K562 (cell line): Measurements from ENCODE around the gene FUCA2. TPM values are rescaled to one million over a fixed set of nuclear protein-coding genes. Genes with fewer than 3 reads are reported as not detected.

ENCODE experiments used
- CBX1 ChIP-seq: sonication (generic); IDR thresholded peaks from 2 replicates; pipeline ENCODE4 v1.6.1; 2016; ENCODE audit warnings: antibody characterized with exemption, low read depth, mild to moderate bottlenecking
- CBX5 ChIP-seq: IDR thresholded peaks from 2 replicates; pipeline ENCODE4 v1.6.1; 2014; ENCODE audit warnings: low read depth, borderline replicate concordance
- IFI16 ChIP-seq: fragments of 250-450 bp; sonication (Bioruptor Pico); IDR thresholded peaks from 2 replicates; pipeline ENCODE4 v2.1.2; 2022; ENCODE audit warnings: mild to moderate bottlenecking, inconsistent platforms
- MBD2 ChIP-seq: sonication (generic); IDR thresholded peaks from 2 replicates; pipeline ENCODE4 v1.6.1; 2016; ENCODE audit warnings: low read depth, borderline replicate concordance
- MYC ChIP-seq, 2 experiments: fragments of 250-450 bp in 1 of 2; sonication (Bioruptor Pico) in 1 of 2; IDR thresholded peaks; 2 replicates each; pipeline versions ENCODE4 v1.5.1 to v1.6.1; 2012 to 2021; ENCODE audit warnings: low read depth in 2 of 2, borderline replicate concordance in 1 of 2, improper control_type of control experiment in 1 of 2, low read length in 1 of 2, mild to moderate bottlenecking in 1 of 2, moderate library complexity in 1 of 2
- NCOA6 ChIP-seq: fragments of 450-650 bp; IDR thresholded peaks from 2 replicates; pipeline ENCODE4 v1.6.1; 2017; ENCODE audit warnings: mild to moderate bottlenecking
- RAD51 ChIP-seq: fragments of 450-650 bp; IDR thresholded peaks from 2 replicates; pipeline ENCODE4 v1.7.1; 2016; ENCODE audit warnings: low read depth, mild to moderate bottlenecking, borderline replicate concordance
- SMAD3 ChIP-seq: fragments of 450-650 bp; formaldehyde crosslinking; conservative IDR thresholded peaks from 2 replicates; pipeline ENCODE4 v1.4.0; 2020; ENCODE audit warnings: mild to moderate bottlenecking
- SMARCB1 ChIP-seq: IDR thresholded peaks from 2 replicates; pipeline ENCODE4 v1.6.1; 2011; ENCODE audit warnings: improper control_type of control experiment, low read depth; ENCODE audit not compliant: insufficient read length
- SRSF9 ChIP-seq: fragments of 200-400 bp; formaldehyde crosslinking; IDR thresholded peaks from 2 replicates; pipeline ENCODE4 v1.6.1; 2017; ENCODE audit warnings: low read depth, low read length, borderline replicate concordance
- ZBTB7A ChIP-seq: IDR thresholded peaks from 2 replicates; pipeline ENCODE4 v1.6.1; 2011; ENCODE audit warnings: low read depth, mild to moderate bottlenecking, low read length, moderate library complexity, borderline replicate concordance; ENCODE audit not compliant: control insufficient read depth
- ZFP1 ChIP-seq: fragments of 450-650 bp; formaldehyde crosslinking; IDR thresholded peaks from 2 replicates; pipeline ENCODE4 v1.4.0; 2020; ENCODE audit warnings: mild to moderate bottlenecking, mixed read lengths
- ZNF239 ChIP-seq: fragments of 250-450 bp; sonication (Bioruptor Pico); IDR thresholded peaks from 2 replicates; pipeline ENCODE4 v1.4.0; 2020; ENCODE audit warnings: mild to moderate bottlenecking
- ZNF586 ChIP-seq: fragments of 450-650 bp; formaldehyde crosslinking; conservative IDR thresholded peaks from 2 replicates; pipeline ENCODE4 v1.4.0; 2020; ENCODE audit warnings: mild to moderate bottlenecking, moderate library complexity
- ZNF764 ChIP-seq: fragments of 250-450 bp; sonication (Bioruptor Pico); IDR thresholded peaks from 2 replicates; pipeline ENCODE4 v1.4.0; 2020; ENCODE audit warnings: low read depth, mild to moderate bottlenecking, moderate library complexity
- polyA plus RNA-seq, 8 experiments: library from polyadenylated mRNA; depleted of rRNA in 4 of 8; stranded (reverse) in 5 of 8; unstranded in 3 of 8; fragments of >200 nt; fragmentation: Nextera tagmentation in 2 of 8; fragmentation: Illumina TruSeq in 1 of 8; extraction: Ambion mirVana in 2 of 8; extraction: Trizol in 1 of 8; gene quantifications; 2 replicates each; pipeline versions ENCODE4 v1.2.1 to v1.2.3, GENCODE V29; 2011 to 2014; ENCODE audit warnings: inconsistent platforms in 1 of 8, missing spikeins in 1 of 8
- total RNA-seq, 7 experiments: library from RNA; depleted of rRNA in 6 of 7; stranded (reverse); fragments of >200 nt in 6 of 7; fragmentation: Illumina TruSeq in 2 of 7; extraction: Trizol in 2 of 7; gene quantifications; 2 replicates each; pipeline versions ENCODE4 v1.2.1 to v1.2.3, GENCODE V29; 2011 to 2021; ENCODE audit warnings: low replicate concordance in 1 of 7
- TF ChIP-seq, protein P1 (sequence below): sonication (generic); formaldehyde crosslinking; IDR thresholded peaks from 2 replicates; pipeline ENCODE4 v1.8.0; 2022; ENCODE audit warnings: mild to moderate bottlenecking, low read depth, missing genetic modification reagents
- TF ChIP-seq, protein P2 (sequence below): sonication (generic); formaldehyde crosslinking; IDR thresholded peaks from 2 replicates; pipeline ENCODE4 v1.8.1; 2022; ENCODE audit warnings: missing genetic modification reagents
- TF ChIP-seq, protein P3 (sequence below): sonication (generic); formaldehyde crosslinking; IDR thresholded peaks from 2 replicates; pipeline ENCODE4 v1.8.0; 2022; ENCODE audit warnings: mild to moderate bottlenecking, missing genetic modification reagents
- TF ChIP-seq, protein P4 (sequence below): fragments of 250-450 bp; sonication (Bioruptor Pico); IDR thresholded peaks from 2 replicates; pipeline ENCODE4 v1.5.1; 2021; ENCODE audit warnings: mild to moderate bottlenecking
- TF ChIP-seq, protein P5 (sequence below), 2 experiments: IDR thresholded peaks; 2 replicates each; pipeline ENCODE4 v1.6.1; 2011; ENCODE audit warnings: borderline replicate concordance in 1 of 2, control low read depth in 1 of 2, low read depth in 1 of 2, low read length in 1 of 2, mild to moderate bottlenecking in 1 of 2, mixed read lengths in 1 of 2, moderate library complexity in 1 of 2; ENCODE audit not compliant: insufficient read depth in 1 of 2, insufficient read length in 1 of 2, poor library complexity in 1 of 2, severe bottlenecking in 1 of 2; ENCODE audit errors: extremely low read depth in 1 of 2

Gene FUCA2
- total and polyA plus RNA-seq, 9 of the 15 experiments (the other 6 are each of a cell fraction or from before 2014, with no cell fraction given): 20.6 to 112 (median 79.3) TPM

DNA sequence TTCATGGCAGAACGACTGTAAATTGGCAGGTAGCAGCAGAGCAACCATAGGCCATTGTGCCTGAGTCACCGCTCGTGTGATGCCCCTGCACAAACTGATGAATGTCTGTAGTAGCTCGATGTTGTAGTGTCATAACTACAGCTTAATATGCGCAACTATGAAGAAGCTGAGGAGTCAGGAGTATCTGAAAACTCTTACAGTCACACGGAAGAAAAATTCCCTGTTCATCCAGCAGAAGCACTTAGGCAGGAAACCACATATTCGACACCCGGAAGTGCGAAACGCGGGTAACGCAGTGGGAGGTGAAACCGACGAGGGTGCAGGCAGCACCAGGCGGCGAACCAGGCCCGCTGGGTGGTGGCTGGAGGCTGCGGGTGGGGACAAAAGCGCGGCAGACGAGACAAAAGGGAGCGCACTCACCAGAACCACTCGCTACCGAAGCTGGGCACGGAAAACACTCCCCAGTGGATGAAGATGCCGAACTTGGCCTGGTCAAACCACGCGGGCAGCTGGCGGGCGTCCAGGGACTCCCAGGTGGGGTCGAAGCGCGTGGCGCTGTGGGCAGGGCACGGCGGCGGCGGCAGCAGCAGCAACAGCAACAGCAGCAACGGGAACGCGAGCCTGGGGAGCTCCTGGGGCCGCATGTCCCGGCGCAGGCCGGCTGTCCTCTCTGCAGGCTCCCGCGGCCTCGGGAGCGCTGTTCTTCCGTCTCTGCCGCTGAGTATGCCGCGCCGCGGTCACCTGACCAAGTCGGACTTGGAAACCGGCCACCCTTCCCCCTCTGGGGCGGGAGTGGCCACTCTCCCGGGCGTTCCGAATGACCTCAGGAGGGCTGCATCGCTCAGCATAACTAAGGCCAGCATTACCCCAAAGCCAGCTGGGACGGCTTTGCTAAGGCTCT lies at the start of gene FUCA2 (continued):
- TF ChIP-seq SMARCB1 (no peak), CBX1 (peak; percentile 89), ZBTB7A (no peak; the same call in 1 of the 2 replicates), ZFP1 (CRISPR knock-in tag) (no peak), MBD2 (peak; percentile 60; the same call in 1 of the 2 replicates), ZNF239 (CRISPR knock-in tag) (no peak; the same call in 1 of the 2 replicates), CBX5 (no peak), SMAD3 (CRISPR knock-in tag) (no peak; the same call in 1 of the 2 replicates), NCOA6 (no peak), ZNF586 (CRISPR knock-in tag) (no peak), ZNF764 (CRISPR knock-in tag) (no peak), RAD51 (peak; percentile 93), MYC (IDR thresholded peaks at IDR 0.05; ENCODE audit: low read depth, low read length) (peak; percentile 91), MYC (CRISPR knock-in tag; IDR thresholded peaks at IDR 0.05; ENCODE audit: borderline replicate concordance, low read depth) (peak; percentile 99), IFI16 (no peak), SRSF9 (no peak)
- TF ChIP-seq, protein P1, sequence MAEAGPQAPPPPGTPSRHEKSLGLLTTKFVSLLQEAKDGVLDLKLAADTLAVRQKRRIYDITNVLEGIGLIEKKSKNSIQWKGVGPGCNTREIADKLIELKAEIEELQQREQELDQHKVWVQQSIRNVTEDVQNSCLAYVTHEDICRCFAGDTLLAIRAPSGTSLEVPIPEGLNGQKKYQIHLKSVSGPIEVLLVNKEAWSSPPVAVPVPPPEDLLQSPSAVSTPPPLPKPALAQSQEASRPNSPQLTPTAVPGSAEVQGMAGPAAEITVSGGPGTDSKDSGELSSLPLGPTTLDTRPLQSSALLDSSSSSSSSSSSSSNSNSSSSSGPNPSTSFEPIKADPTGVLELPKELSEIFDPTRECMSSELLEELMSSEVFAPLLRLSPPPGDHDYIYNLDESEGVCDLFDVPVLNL (CRISPR knock-in tag): no peak; the same call in 1 of the 2 replicates
- TF ChIP-seq, protein P2, sequence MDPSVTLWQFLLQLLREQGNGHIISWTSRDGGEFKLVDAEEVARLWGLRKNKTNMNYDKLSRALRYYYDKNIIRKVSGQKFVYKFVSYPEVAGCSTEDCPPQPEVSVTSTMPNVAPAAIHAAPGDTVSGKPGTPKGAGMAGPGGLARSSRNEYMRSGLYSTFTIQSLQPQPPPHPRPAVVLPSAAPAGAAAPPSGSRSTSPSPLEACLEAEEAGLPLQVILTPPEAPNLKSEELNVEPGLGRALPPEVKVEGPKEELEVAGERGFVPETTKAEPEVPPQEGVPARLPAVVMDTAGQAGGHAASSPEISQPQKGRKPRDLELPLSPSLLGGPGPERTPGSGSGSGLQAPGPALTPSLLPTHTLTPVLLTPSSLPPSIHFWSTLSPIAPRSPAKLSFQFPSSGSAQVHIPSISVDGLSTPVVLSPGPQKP (CRISPR knock-in tag): no peak
- TF ChIP-seq, protein P3, sequence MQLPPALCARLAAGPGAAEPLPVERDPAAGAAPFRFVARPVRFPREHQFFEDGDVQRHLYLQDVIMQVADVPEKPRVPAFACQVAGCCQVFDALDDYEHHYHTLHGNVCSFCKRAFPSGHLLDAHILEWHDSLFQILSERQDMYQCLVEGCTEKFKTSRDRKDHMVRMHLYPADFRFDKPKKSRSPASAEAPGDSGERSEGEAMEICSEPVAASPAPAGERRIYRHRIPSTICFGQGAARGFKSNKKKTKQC (CRISPR knock-in tag): peak; percentile 98
- TF ChIP-seq, protein P4, sequence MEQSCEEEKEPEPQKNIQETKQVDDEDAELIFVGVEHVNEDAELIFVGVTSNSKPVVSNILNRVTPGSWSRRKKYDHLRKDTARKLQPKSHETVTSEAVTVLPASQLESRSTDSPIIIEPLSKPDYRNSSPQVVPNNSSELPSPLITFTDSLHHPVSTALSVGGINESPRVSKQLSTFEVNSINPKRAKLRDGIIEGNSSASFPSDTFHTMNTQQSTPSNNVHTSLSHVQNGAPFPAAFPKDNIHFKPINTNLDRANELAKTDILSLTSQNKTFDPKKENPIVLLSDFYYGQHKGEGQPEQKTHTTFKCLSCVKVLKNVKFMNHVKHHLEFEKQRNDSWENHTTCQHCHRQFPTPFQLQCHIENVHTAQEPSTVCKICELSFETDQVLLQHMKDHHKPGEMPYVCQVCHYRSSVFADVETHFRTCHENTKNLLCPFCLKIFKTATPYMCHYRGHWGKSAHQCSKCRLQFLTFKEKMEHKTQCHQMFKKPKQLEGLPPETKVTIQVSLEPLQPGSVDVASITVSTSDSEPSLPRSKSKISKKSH (CRISPR knock-in tag): no peak
- TF ChIP-seq, protein P5, sequence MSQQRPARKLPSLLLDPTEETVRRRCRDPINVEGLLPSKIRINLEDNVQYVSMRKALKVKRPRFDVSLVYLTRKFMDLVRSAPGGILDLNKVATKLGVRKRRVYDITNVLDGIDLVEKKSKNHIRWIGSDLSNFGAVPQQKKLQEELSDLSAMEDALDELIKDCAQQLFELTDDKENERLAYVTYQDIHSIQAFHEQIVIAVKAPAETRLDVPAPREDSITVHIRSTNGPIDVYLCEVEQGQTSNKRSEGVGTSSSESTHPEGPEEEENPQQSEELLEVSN (IDR thresholded peaks at IDR 0.05; ENCODE audit: borderline replicate concordance in 1 of 2, extremely low read depth in 1 of 2, insufficient read depth in 1 of 2, insufficient read length in 1 of 2, low read depth in 1 of 2, low read length in 1 of 2, poor library complexity in 1 of 2, severe bottlenecking in 1 of 2): peak; percentile 93 to 95
